CD4-positive, alpha-beta T cell treated with Interleukin-4 for 4 hours (primary cell): ENCODE results near the gene PLA2G6.

Experiments
- DNase-seq: peaks from one replicate; pipeline ENCODE4 v3.0.0-alpha.2; 2020

The PLA2G6 gene

GRCh38 chr22:38107692-38108515, 73.7 kb downstream of the PLA2G6 start:
- DNase-seq = no peak

- DNase-seq = no peak
These were observed 74.6 kb downstream of the PLA2G6 start for GRCh38 chr22:38106814-38107578.

- no peak for DNase-seq
These were observed 77.5 kb downstream of the PLA2G6 start for GRCh38 chr22:38104084-38104483.

GRCh38 chr22:38103641-38104040, 78.0 kb downstream of the PLA2G6 start:
- no peak for DNase-seq

GRCh38 chr22:38098410-38099249, 83.0 kb downstream of the PLA2G6 start:
- DNase-seq = no peak

DNA sequence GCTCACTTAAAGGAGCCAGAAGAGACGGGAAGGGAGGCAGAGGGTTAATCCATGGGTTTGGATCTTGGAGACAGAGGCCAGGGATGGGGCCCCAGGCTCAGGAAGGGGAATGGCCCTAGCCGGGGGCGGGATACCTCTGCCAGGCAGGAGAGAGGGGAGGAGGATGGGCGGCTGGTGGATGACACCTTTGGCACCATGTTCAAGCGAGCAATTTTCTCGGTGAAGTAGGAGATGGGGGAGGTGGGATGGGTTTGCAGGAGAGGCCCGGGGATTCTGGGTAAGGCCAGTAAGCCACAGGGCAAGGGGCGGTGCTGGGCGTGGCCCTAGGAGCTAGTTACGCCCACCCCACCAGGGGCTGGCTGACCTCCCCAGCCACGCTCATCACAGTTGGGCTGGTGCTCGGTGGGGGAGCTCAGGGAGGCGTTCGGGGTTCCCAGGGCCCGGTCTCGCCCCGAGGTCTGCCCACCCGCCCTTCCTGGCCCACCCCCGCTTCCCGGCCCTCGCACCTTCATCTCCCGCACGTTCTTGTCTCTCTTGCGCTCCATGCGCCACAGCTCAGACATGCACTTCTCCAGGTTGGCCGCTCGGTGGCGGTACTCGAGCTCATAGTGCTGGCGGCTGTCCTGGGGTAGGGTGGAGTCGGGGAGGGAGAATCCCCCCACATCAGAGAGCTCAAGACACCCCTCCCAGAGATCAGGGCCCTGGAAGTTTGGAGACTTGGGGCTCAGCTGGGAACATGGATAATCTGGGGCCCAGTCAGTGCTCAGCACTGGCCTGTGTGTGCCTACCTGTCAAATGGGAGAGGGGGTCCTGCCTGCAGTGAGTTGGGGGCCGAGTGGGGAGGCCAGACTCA, 83.8 kb downstream of the PLA2G6 start:
- no peak for DNase-seq

- no peak for DNase-seq
These were observed 84.6 kb downstream of the PLA2G6 start for GRCh38 chr22:38097058-38097457.

GRCh38 chr22:38089474-38089851, 92.2 kb downstream of the PLA2G6 start:
- no peak for DNase-seq

- no peak for DNase-seq
These were observed 92.8 kb downstream of the PLA2G6 start for GRCh38 chr22:38088629-38089473.

DNA sequence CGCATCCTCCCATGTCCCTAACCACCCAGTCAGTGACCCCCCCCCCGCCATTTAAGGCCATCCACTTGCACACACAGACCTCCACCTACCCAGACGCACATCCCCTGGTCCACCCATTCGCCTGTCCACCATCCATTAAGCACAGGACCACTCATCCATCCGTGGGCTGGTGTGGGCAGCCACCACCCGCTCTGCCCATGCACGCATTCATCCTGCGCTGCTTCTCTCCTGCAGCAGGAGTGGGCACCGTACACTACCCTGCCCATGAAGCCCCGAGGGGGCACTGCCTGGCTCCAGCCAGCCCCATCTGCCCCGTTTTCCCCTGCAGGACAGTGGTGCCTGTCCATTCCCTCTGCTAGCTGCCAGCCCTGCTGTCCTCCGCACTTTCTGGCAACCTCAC, 93.8 kb downstream of the PLA2G6 start:
- DNase-seq = no peak

- no peak for DNase-seq
These were observed 94.7 kb downstream of the PLA2G6 start for GRCh38 chr22:38086942-38087341.

GRCh38 chr22:38086001-38086845, 95.4 kb downstream of the PLA2G6 start:
- DNase-seq = no peak

DNA sequence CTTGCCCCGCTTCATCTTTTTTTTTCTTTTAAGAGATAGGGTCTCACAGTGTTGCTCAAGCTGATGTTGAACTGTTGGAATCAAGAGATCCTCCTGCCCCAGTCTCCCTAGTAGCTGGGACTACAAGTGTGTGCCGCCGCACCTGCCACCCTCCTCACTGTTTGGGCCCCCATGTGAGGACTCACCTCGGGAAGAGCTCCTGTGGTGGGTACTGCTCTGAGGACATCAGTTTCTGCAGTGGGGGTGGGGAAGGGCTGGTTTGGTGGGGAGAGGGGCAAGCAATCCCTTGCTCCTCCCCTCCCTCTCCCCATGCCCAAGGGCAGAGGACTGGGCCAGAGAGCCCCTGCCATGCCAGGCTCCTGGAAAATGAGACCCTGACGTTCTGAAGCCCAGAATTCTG, 96.1 kb downstream of the PLA2G6 start:
- no peak for DNase-seq

GRCh38 chr22:38085056-38085455, 96.6 kb downstream of the PLA2G6 start:
- DNase-seq = no peak

DNA sequence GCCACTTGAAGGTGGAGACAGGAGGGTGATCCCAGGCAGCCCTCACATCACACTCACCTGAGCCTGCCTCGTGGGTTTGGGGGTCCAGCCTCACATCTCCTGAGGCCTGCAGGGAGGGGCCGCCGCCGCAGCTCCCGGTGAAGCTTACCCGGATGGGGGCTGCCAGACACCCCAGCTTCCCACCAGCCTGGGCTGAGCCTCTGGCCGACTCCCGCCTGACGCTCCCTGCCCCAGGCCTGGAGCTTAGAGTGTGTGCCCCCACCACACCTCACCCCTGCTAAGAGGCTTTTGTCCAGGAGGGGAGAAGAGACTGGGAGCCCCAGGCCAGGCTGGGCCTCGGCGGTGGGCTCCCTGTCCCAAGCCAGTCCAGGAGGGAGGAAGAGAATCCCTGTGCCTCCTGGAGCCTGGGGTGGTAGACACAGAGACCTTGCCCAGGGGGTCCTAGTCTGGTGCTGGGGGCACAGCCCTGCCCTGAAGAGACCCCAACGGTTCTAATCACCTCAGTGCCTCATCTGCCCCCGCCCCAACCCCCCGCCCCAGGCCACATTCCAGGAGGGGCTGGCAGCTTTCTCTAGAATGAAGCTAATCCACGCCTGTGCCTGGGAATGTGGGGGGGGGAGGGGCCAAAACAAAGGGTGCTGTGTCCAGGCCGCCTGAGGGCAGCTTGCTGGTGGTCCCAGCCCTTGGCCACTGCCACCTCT, 97.5 kb downstream of the PLA2G6 start, which contains the start of gene SLC16A8:
Gene SLC16A8, minus strand, starts transcription at position 254 of the 701 bp plus-strand sequence. CDS start 1,311 bp downstream, outside the sequence.
- no peak for DNase-seq

- no peak for DNase-seq
These were observed 98.5 kb downstream of the PLA2G6 start for GRCh38 chr22:38082986-38083710.

GRCh38 chr22:38081941-38082828, 99.4 kb downstream of the PLA2G6 start:
- no peak for DNase-seq

DNA sequence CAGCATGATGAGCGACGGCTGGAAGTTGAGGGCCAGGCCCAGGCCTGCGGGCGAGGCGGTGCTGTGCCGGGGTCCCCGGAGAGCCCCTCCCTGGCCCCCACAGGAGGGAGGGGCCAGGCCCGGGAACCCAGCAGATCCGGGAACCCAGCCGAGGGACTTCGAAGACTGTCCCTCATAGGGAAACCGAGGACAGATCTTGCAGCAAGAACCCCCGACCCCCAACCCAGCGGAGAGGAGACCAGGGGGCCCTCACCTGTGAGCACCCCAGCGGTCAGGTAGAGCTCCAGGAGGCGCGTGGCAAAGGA, 100.0 kb downstream of the PLA2G6 start:
- no peak for DNase-seq
